ENCODE results near the gene FGFRL1. TPM values are rescaled to one million over a fixed set of nuclear protein-coding genes. Genes with fewer than 3 reads are reported as not detected.

The FGFRL1 gene
- total and polyA plus RNA-seq, 2 of the 13 experiments (the other 11 are each of a cell fraction or from before 2014, with no cell fraction given) = 19.1 to 30.6 TPM

DNA sequence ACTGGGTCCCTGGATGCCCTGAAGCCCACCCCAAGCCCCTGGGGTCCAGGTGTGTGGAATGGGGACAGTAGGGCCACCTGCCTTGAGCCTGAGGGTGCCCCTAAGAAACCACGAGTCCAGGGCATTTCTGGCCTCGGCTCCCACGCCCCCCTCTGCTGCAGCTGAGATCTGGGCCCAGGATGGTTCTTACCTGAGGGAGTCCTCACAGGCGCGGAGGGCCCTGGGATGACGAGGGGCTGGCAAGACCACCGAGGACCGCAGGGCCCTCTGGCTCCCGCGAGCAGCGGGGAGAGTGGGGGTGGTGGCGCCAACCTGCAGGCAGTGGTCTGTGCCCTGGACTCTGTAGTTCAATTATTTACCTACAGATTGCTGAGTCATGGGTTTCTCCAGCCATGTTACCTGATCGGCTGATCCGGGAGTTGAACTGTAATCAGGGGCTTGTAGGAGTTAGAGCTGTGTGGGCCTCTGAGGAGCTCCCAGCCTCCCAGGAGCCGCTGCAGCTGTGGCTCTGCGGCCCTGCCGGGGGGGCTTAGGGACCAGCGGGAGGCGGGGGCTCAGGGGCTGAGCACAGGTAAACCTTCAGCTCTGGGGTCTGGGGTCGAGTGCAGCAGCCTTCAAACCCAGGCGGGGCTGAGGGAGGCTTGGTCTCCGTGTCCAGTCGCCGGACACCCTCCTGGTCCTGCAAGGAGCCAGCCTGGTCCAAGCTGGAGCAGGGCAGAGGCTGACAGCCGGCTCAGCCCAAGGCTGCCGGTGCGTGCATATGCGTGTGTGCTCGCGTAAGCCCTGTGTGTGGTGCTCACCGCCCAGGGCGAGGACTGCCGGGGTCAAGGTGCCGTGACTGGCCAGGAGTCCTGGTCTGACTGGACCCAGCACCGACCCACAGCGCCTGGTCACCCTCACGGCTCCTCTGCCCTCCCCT, 18.1 kb upstream of the FGFRL1 start, which contains the start of gene SLC26A1 (continued):
- TF ChIP-seq ZC3H13 (CRISPR knock-in tag; IDR thresholded peaks at IDR 0.05) = peak; percentile 68
- TF ChIP-seq ZNF546 (CRISPR knock-in tag; conservative IDR thresholded peaks at IDR 0.05) = 0 out of 2 replicates have a peak, but pooled peaks have one; percentile 26
- TF ChIP-seq, protein P1, sequence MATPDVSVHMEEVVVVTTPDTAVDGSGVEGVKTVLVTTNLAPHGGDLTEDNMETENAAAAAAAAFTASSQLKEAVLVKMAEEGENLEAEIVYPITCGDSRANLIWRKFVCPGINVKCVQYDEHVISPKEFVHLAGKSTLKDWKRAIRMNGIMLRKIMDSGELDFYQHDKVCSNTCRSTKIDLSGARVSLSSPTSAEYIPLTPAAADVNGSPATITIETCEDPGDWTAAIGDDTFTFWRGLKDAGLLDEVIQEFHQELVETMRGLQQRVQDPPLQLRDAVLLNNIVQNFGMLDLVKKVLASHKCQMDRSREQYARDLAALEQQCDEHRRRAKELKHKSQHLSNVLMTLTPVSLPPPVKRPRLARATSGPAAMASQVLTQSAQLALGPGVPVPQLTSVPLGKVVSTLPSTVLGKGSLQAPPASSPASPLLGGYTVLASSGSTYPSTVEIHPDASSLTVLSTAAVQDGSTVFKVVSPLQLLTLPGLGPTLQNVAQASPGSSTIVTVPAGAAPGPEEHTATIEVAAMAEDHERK (CRISPR knock-in tag; IDR thresholded peaks at IDR 0.05; ENCODE audit: low read depth) = no peak
- TF ChIP-seq PHF20 (CRISPR knock-in tag; IDR thresholded peaks at IDR 0.05) = peak; percentile 16; the same call in 1 of the 2 replicates
- no peak; the same call in 1 of the 2 replicates for TF ChIP-seq GZF1 (CRISPR knock-in tag; IDR thresholded peaks at IDR 0.05)
- TF ChIP-seq PTBP1 (IDR thresholded peaks at IDR 0.05; ENCODE audit: low read depth, low read length, poor library complexity, severe bottlenecking) = no peak
- TF ChIP-seq ZFP1 (CRISPR knock-in tag; IDR thresholded peaks at IDR 0.05) = no peak
- TF ChIP-seq, protein P2, sequence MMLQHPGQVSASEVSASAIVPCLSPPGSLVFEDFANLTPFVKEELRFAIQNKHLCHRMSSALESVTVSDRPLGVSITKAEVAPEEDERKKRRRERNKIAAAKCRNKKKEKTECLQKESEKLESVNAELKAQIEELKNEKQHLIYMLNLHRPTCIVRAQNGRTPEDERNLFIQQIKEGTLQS (CRISPR knock-in tag; IDR thresholded peaks at IDR 0.05) = peak; percentile 49; the same call in 1 of the 2 replicates
- TF ChIP-seq ZNF136 (CRISPR knock-in tag; IDR thresholded peaks at IDR 0.05; ENCODE audit: low read depth) = no peak
- TF ChIP-seq, protein P3, sequence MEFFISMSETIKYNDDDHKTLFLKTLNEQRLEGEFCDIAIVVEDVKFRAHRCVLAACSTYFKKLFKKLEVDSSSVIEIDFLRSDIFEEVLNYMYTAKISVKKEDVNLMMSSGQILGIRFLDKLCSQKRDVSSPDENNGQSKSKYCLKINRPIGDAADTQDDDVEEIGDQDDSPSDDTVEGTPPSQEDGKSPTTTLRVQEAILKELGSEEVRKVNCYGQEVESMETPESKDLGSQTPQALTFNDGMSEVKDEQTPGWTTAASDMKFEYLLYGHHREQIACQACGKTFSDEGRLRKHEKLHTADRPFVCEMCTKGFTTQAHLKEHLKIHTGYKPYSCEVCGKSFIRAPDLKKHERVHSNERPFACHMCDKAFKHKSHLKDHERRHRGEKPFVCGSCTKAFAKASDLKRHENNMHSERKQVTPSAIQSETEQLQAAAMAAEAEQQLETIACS (CRISPR knock-in tag; IDR thresholded peaks at IDR 0.05) = no peak
- TF ChIP-seq, protein P4, sequence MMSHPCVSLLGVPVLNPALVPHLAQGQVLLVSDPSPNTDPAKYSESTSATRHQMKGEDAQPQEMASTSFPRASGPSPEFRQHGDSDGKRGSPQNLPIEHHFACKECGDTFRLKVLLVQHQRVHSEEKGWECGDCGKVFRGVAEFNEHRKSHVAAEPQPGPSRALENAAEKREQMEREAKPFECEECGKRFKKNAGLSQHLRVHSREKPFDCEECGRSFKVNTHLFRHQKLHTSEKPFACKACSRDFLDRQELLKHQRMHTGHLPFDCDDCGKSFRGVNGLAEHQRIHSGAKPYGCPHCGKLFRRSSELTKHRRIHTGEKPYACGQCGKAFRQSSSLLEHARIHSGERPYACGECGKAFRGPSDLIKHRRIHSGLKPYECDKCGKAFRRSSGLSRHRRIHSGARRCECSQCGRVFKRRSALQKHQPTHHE (CRISPR knock-in tag; IDR thresholded peaks at IDR 0.05; ENCODE audit: borderline replicate concordance) = peak; percentile 73; the same call in 1 of the 2 replicates
- TF ChIP-seq ZNF143 (CRISPR knock-in tag; IDR thresholded peaks at IDR 0.05) = no peak
- TF ChIP-seq HOXA3 (CRISPR knock-in tag; IDR thresholded peaks at IDR 0.05) = no peak; the same call in none of the 2 replicates
- TF ChIP-seq GATAD1 (CRISPR knock-in tag; IDR thresholded peaks at IDR 0.05) = peak; percentile 15; the same call in 1 of the 2 replicates
- peak; percentile 23; the same call in 1 of the 2 replicates for TF ChIP-seq NR1H2 (CRISPR knock-in tag; IDR thresholded peaks at IDR 0.05; ENCODE audit: borderline replicate concordance, low read depth)
- TF ChIP-seq, protein P5, sequence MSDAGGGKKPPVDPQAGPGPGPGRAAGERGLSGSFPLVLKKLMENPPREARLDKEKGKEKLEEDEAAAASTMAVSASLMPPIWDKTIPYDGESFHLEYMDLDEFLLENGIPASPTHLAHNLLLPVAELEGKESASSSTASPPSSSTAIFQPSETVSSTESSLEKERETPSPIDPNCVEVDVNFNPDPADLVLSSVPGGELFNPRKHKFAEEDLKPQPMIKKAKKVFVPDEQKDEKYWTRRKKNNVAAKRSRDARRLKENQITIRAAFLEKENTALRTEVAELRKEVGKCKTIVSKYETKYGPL (CRISPR knock-in tag; IDR thresholded peaks at IDR 0.05) = no peak
- TF ChIP-seq ZNF124 (CRISPR knock-in tag; IDR thresholded peaks at IDR 0.05) = peak; percentile 19; the same call in 1 of the 2 replicates
- TF ChIP-seq, protein P6, sequence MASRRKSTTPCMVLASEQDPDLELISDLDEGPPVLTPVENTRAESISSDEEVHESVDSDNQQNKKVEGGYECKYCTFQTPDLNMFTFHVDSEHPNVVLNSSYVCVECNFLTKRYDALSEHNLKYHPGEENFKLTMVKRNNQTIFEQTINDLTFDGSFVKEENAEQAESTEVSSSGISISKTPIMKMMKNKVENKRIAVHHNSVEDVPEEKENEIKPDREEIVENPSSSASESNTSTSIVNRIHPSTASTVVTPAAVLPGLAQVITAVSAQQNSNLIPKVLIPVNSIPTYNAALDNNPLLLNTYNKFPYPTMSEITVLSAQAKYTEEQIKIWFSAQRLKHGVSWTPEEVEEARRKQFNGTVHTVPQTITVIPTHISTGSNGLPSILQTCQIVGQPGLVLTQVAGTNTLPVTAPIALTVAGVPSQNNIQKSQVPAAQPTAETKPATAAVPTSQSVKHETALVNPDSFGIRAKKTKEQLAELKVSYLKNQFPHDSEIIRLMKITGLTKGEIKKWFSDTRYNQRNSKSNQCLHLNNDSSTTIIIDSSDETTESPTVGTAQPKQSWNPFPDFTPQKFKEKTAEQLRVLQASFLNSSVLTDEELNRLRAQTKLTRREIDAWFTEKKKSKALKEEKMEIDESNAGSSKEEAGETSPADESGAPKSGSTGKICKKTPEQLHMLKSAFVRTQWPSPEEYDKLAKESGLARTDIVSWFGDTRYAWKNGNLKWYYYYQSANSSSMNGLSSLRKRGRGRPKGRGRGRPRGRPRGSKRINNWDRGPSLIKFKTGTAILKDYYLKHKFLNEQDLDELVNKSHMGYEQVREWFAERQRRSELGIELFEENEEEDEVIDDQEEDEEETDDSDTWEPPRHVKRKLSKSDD (CRISPR knock-in tag; IDR thresholded peaks at IDR 0.05; ENCODE audit: low read depth) = 0 out of 2 replicates have a peak, but pooled peaks have one; percentile 8
- TF ChIP-seq RAD51 (IDR thresholded peaks at IDR 0.05; ENCODE audit: borderline replicate concordance) = no peak
- no peak for TF ChIP-seq HDAC6 (IDR thresholded peaks at IDR 0.05; ENCODE audit: low read depth, low read length)

Data from HepG2 (cell line).